ENCODE data around the gene OSBPL9.

Gene OSBPL9

DNA sequence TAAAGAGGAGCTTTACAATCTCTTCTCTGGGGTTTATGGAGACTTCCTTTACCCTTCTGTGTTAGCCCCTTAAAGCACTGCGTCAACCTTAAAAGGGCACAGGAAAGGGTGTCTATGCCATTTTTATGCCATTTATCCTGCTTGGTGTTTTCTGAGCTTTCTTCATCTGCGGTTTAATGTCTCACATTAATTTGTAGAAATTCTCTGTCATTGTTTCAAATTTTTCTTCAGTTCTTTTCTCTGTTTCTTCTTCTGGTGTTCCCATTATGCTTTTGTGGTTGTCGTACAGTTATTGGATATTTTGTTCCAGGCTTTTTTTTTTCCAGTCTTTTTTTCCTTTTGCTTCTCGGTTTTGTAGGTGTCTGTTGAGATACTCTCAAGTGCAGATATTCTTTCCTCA lies 107.9 kb downstream of the OSBPL9 start:
- TF ChIP-seq, protein P1, sequence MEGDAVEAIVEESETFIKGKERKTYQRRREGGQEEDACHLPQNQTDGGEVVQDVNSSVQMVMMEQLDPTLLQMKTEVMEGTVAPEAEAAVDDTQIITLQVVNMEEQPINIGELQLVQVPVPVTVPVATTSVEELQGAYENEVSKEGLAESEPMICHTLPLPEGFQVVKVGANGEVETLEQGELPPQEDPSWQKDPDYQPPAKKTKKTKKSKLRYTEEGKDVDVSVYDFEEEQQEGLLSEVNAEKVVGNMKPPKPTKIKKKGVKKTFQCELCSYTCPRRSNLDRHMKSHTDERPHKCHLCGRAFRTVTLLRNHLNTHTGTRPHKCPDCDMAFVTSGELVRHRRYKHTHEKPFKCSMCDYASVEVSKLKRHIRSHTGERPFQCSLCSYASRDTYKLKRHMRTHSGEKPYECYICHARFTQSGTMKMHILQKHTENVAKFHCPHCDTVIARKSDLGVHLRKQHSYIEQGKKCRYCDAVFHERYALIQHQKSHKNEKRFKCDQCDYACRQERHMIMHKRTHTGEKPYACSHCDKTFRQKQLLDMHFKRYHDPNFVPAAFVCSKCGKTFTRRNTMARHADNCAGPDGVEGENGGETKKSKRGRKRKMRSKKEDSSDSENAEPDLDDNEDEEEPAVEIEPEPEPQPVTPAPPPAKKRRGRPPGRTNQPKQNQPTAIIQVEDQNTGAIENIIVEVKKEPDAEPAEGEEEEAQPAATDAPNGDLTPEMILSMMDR (IDR thresholded peaks at IDR 0.05), result no peak
- TF ChIP-seq ZFX (IDR thresholded peaks at IDR 0.05; ENCODE audit: borderline replicate concordance), result no peak
- no peak overlapping the region for H3K27ac ChIP-seq

DNA sequence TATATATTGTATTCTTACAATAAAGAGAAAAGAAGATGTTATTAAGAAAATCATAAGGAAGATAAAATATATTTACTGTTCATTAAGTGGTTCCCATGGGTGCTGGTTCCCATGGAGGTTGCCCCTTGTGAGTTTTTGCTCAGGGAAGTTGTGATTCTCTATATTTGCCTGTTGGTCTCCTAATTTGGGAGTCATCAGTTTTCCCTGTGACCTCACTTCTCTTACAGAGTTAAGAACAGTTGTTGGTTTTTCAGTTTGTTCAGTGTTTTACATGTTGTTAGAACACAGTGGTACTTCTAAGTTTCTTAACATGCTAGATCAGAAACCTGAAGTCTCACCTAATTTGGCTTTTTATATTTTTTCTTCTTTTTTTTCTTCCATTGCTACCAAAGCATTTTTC lies 109.2 kb downstream of the OSBPL9 start:
- TF ChIP-seq ZFX (IDR thresholded peaks at IDR 0.05; ENCODE audit: borderline replicate concordance), result no peak
- TF ChIP-seq, protein P1 (IDR thresholded peaks at IDR 0.05), result no peak
- no peak overlapping the region for H3K27ac ChIP-seq

DNA sequence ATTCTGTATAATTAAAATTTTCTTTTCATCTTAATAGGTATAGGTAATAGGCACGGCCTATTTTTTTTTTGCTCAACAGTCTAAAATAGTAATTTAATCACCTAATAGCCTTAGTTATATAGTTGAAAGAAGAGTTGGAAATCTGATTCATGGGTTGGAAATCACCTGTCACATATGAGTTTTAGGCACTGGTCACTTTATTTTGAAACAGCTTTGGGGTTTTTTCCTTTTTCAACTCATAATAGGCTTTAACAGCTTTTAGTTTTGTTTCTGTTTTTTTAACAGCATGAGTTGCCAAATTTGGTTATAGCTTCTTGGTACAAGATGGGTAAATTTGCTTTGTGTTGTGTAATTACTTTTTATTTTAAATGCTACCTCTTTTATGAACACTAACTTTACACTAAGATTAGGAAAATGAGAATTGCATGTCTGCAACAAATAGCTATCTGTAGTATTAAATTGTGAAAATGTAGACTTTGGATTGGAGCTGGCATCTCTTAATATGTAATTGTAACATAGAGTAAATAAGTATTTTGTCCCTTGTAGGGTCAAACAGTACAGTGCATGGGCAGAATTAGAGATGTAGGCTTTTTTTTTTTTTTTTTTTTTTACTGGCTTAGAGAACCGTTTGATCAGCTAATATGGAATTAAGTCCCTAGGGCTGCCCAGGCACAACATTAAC lies 109.8 kb downstream of the OSBPL9 start:
- TF ChIP-seq ZFX (IDR thresholded peaks at IDR 0.05; ENCODE audit: borderline replicate concordance), result no peak
- TF ChIP-seq, protein P1 (IDR thresholded peaks at IDR 0.05), result no peak
- no peak overlapping the region for H3K27ac ChIP-seq

DNA sequence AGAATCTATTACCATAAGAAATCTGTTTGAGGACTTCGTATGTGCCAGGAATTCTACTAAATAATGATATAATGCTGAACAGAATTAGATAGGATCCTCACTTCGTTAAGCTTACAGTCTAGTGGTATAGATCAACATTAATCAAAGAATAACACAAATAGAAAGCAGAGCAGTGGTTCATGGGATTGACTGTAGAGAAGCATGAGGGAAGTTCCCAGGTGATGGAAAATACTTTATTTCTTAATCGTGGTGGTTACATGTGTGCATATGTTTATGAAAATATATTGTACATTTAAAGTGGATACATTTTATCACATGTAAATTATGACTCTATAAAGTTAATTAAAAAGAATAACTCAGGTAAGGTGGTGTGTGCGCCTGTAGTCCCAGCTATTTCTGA lies 110.5 kb downstream of the OSBPL9 start:
- H3K27ac ChIP-seq, result no peak overlapping the region
- TF ChIP-seq ZFX (IDR thresholded peaks at IDR 0.05; ENCODE audit: borderline replicate concordance), result no peak
- TF ChIP-seq, protein P1 (IDR thresholded peaks at IDR 0.05), result no peak

DNA sequence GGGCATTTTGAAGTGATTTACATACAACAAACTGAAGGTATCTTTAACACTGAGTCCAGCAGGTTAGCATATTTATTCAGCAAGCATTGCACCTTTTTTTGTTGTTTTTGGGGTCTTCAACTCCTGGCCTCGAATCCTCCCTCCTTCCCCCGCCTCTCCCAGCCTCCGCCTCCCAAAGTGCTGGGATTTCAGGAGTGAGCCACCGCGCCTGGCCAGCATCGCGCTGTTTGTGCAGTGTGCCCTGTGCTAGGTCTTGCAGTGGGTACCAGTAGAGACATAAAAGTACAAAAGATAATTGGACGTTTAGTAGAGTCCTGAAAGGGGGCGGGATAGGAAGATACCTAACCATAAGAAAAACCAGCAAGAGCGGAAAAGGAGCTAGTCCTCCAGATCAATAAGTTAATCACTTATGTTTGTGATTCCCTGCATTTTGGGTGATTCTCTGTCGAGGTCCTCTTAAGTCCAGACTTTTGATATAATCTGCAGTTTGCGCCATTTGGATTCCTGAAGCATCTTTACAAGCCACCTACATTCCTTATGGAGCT lies 111.8 kb downstream of the OSBPL9 start:
- H3K27ac ChIP-seq, result no peak overlapping the region
- TF ChIP-seq ZFX (IDR thresholded peaks at IDR 0.05; ENCODE audit: borderline replicate concordance), result no peak

DNA sequence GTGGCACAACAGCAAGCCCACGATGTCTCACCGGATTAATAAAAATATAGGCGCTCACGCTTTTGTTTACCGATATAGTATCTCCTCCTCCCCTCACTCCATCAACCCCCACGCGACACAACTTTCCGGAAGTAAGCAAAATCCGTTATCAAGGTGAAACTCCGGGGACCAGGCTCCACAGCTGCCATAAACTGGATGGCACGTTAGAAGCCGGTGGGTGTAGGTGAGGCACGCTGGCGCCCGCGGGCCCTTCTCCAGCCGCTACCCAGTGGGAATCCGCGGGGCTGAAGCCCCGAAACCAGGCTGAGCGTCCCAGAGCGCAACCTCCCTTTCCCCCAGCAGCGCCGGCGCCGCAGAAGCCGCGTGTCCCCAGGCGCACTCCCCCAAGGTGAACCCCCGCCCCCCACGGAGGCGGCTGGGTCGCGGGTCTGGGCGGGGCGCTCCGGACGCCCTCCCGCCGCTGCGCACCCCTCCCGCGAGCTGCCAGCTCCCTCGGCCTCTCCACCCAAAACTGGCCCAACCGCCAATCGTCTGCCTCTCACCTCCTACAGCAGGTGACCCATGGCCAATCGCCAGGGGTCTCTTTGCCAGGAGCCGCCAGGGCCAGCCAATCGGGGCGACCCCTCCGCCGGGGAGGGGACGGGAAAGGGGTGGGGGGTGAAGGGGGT lies 112.4 kb downstream of the OSBPL9 start:
- H3K27ac ChIP-seq, result no peak overlapping the region
- no peak for TF ChIP-seq ZFX (IDR thresholded peaks at IDR 0.05; ENCODE audit: borderline replicate concordance)
- TF ChIP-seq, protein P1 (IDR thresholded peaks at IDR 0.05), result no peak

DNA sequence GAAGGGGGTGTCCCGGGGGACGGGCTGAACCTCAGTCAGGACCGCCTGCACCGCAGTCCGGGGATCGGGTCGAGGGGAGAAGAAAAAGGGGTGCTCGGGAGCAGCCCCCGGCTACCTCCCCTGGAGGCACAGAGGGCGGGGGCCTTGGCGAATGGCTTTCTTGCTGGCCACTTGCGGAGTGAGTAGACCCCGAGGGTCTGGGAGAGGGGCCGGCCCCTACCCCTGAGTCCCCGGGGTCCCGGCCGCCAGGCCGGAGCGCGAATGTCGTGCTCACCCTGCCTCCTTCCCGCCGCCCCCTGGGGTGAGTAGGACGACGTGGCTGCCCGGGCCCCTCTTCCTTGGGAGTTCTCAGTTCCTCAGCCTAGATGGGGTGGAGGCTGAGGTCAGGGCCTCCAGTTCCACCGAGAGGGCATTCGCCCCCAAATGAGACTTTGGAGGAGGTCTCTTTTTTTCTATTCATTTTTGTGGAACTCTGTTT lies 113.0 kb downstream of the OSBPL9 start:
- no peak overlapping the region for H3K27ac ChIP-seq
- TF ChIP-seq ZFX (IDR thresholded peaks at IDR 0.05; ENCODE audit: borderline replicate concordance), result no peak
- TF ChIP-seq, protein P1 (IDR thresholded peaks at IDR 0.05), result no peak

Data from 22Rv1 (cell line).